ENCODE results near the gene LRRC40. TPM values are rescaled to one million over a fixed set of nuclear protein-coding genes. Genes with fewer than 3 reads are reported as not detected.

LRRC40 gene
- total RNA-seq, 1 donor from 2014 or later = 9.1 TPM

DNA sequence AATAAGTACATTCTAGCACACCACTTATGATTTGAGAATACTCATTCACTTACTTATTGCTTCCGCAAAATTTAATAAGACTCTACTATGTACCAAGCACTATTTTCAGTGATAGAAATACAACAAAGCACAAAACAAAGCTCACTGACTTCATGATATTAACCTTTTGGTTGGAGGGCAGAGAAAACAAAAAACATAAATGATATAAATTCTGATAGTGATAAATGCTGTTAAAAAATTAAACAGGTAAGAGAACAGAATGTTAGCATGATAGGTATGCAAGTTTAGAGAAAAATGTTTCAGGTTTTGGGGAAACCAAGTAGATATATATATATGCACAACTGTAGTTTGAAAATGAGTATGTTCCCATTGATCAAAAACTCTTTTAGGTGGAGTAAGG lies 1.2 kb downstream of the LRRC40 start:
- TF ChIP-seq, protein P1, sequence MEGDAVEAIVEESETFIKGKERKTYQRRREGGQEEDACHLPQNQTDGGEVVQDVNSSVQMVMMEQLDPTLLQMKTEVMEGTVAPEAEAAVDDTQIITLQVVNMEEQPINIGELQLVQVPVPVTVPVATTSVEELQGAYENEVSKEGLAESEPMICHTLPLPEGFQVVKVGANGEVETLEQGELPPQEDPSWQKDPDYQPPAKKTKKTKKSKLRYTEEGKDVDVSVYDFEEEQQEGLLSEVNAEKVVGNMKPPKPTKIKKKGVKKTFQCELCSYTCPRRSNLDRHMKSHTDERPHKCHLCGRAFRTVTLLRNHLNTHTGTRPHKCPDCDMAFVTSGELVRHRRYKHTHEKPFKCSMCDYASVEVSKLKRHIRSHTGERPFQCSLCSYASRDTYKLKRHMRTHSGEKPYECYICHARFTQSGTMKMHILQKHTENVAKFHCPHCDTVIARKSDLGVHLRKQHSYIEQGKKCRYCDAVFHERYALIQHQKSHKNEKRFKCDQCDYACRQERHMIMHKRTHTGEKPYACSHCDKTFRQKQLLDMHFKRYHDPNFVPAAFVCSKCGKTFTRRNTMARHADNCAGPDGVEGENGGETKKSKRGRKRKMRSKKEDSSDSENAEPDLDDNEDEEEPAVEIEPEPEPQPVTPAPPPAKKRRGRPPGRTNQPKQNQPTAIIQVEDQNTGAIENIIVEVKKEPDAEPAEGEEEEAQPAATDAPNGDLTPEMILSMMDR (IDR thresholded peaks at IDR 0.05) = no peak
- Histone ChIP-seq H3K27ac (no peak overlapping the region), H3K4me3 (peak overlapping the region; percentile 74 to 91), H3K36me3 (peaks cover 0 to 4% of the 10 kb centered on the region in 2 donors), H3K9me3 (no peaks in the 10 kb centered on the region), H3K27me3 (no peaks in the 10 kb centered on the region), H3K4me1 (peaks cover 51% of the 10 kb centered on the region)
- intact Hi-C loops (cut with DNase I) = no loop called here
- no peak for DNase-seq (ENCODE audit: extremely low spot score in 2 of 2)

DNA sequence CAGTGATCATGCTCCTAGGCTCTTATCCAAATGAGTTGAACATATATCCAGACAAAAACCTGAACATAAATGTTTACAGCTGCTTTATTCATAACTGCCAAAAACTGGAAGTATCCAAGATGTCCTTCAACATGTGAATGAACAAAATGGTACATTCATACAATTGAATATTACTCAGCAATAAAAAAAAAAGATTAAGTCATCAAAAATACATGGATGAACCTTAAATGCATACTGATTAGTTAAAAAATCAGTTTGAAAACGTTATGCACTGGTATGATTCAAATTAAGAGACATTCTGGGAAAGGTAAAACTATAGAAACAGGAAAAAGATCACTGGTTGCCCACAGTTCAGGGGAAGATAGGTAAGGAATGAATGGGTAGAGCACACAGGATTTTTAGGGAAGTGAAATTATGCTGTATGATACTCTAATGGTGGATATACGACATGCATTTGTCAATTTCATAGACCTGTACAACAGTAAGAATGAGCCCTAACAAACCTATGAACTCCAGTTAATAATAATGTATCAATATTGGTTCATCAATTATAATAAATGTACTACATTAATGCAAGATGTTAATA lies 3.1 kb downstream of the LRRC40 start:
- Histone ChIP-seq H3K36me3 (no peaks in the 10 kb centered on the region), H3K27ac (no peak overlapping the region), H3K27me3 (no peaks in the 10 kb centered on the region), H3K4me1 (peaks cover 32% of the 10 kb centered on the region), H3K9me3 (no peaks in the 10 kb centered on the region), H3K4me3 (no peak overlapping the region)
- TF ChIP-seq POLR2AphosphoS5 (IDR thresholded peaks at IDR 0.05; ENCODE audit: insufficient read depth in 1 of 2, low read depth in 1 of 2) (no peak), POLR2A (IDR thresholded peaks at IDR 0.05) (no peak)
- DNase-seq (ENCODE audit: extremely low spot score in 2 of 2) = no peak
- intact Hi-C loops (cut with DNase I) = no loop called here

DNA sequence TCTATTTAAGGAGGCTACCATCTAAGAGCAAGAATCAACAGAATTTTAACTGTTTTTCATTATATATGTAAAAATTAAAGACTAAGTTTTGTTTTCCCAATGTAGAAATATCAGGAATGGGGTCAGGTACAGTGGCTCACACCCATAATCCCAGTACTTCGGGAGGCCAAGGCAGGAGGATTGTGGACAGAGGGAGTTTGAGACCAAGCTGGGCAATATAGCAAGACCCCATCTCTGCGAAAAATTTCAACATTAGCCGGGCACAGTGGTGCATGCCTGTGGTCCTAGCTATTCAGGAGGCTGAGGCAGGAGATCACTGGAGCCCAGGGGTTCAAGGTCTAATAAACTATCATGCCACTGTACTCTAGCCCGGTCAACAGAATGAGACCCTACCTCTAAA lies 5.3 kb downstream of the LRRC40 start:
- intact Hi-C loops (cut with DNase I) = no loop called here
- Histone ChIP-seq H3K36me3 (no peaks in the 10 kb centered on the region), H3K4me3 (no peak overlapping the region), H3K27me3 (no peaks in the 10 kb centered on the region), H3K27ac (no peak overlapping the region), H3K9me3 (no peaks in the 10 kb centered on the region), H3K4me1 (peaks cover 21% of the 10 kb centered on the region)
- no peak for DNase-seq (ENCODE audit: extremely low spot score in 2 of 2)
- no peak for TF ChIP-seq POLR2AphosphoS5 (IDR thresholded peaks at IDR 0.05; ENCODE audit: insufficient read depth in 1 of 2, low read depth in 1 of 2)
- TF ChIP-seq POLR2A (IDR thresholded peaks at IDR 0.05) = no peak
- TF ChIP-seq, protein P1 (IDR thresholded peaks at IDR 0.05) = no peak

GRCh38 chr1:70196333-70196732 lies 9.0 kb downstream of the LRRC40 start:
- no peaks in the 10 kb centered on the region for H3K9me3 ChIP-seq
- H3K27me3 ChIP-seq = no peaks in the 10 kb centered on the region
- H3K4me1 ChIP-seq = no peaks in the 10 kb centered on the region
- H3K36me3 ChIP-seq = no peaks in the 10 kb centered on the region
- DNase-seq (ENCODE audit: extremely low spot score in 2 of 2) = no peak
- intact Hi-C loops (cut with DNase I) = no loop called here
- no peak overlapping the region for H3K27ac ChIP-seq
- TF ChIP-seq, protein P1 (IDR thresholded peaks at IDR 0.05) = no peak
- TF ChIP-seq POLR2AphosphoS5 (IDR thresholded peaks at IDR 0.05; ENCODE audit: insufficient read depth in 1 of 2, low read depth in 1 of 2) = no peak
- TF ChIP-seq POLR2A (IDR thresholded peaks at IDR 0.05) = no peak
- no peak overlapping the region for H3K4me3 ChIP-seq

- Histone ChIP-seq H3K27me3 (no peaks in the 10 kb centered on the region), H3K9me3 (no peaks in the 10 kb centered on the region), H3K4me1 (no peaks in the 10 kb centered on the region), H3K27ac (no peak overlapping the region), H3K36me3 (no peaks in the 10 kb centered on the region), H3K4me3 (no peak overlapping the region)
- intact Hi-C loops (cut with DNase I) = no loop called here
- DNase-seq (ENCODE audit: extremely low spot score in 2 of 2) = no peak
- no peak for TF ChIP-seq POLR2AphosphoS5 (IDR thresholded peaks at IDR 0.05; ENCODE audit: insufficient read depth in 1 of 2, low read depth in 1 of 2)
- TF ChIP-seq, protein P1 (IDR thresholded peaks at IDR 0.05) = no peak
- no peak for TF ChIP-seq POLR2A (IDR thresholded peaks at IDR 0.05)
These were observed 10.0 kb downstream of the LRRC40 start for GRCh38 chr1:70195342-70195741.
